ENCODE measurements around the gene RNU11.
A peak's percentile ranks its signal among the peaks of the same experiment; 100 is the strongest.
"Not testable (repeated sequence)": the region's sequence is repeated elsewhere in the genome, so short reads cannot be mapped to it uniquely, and the experiment has no call there.

Gene RNU11

GRCh38 chr1:28663871-28664470 is 15.6 kb downstream of the RNU11 start:
- DNase-seq (ENCODE audit: low spot score): no peak

DNA sequence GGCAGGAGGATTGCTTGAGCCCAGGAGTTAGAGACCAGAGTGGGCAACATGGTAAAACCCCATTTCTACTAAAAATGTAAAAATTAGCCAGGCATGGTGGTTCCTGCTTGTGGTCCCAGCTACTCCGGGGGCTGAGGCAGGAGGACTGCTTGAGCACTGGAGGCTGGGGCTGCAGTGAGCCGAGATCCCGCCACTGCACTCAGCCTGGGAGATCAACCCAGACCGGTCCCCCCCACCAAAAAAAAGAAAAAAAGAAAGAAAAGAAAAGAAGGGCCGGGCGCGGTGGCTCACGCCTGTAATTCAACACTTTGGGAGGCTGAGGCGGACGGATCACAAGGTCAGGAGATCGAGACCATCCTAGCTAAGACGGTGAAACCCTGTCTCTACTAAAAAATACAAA is 18.4 kb downstream of the RNU11 start:
- DNase-seq (ENCODE audit: low spot score): no peak

DNA sequence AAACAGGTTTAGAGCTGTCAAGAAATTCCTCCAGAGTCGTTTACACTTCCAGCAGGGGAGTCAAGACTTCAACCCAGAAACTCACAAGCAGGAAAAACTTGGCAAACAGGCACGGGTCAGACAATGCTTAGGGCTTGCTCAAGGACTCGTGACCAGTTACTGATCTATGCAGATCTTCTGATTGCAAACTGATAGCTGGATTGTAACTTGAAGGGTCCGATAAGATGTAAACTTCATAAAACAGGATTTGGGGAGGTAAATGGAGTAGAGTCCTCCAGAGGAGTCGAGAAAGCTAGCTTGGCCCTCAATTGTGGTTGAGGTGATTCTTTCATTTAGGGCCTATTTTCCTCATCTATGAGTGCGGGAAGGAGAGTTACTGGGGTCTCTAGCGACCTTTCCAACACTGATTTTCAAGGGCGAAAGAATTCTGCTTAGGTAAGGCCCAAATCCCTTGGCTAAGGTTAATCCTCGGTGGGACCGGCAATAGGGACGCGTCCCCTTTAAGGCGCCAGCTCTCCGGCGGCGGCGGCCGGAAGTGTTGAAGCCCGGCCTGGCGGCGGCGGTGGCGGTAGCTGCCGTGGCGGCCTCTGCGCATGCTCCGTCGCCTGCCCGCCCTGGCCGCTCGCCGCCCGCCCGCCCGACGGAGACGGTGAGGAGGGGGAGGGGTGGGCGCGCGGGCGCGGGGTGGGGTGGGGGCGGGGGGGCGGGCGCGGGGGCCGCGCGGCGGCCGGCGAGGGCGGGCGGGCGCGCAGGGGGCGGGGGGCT is 20.0 kb downstream of the RNU11 start, which contains the start of gene GMEB1:
Gene GMEB1, plus strand, starts transcription at position 594 of the 765 bp plus-strand sequence. CDS start 14,829 bp downstream, outside the sequence.
- DNase-seq (ENCODE audit: low spot score): peak; percentile 85

GRCh38 chr1:28668956-28669723 is 20.7 kb downstream of the RNU11 start:
- peak; percentile 10 for DNase-seq (ENCODE audit: low spot score)

GRCh38 chr1:28671254-28671780 is 22.9 kb downstream of the RNU11 start:
- DNase-seq (ENCODE audit: low spot score): no peak

DNA sequence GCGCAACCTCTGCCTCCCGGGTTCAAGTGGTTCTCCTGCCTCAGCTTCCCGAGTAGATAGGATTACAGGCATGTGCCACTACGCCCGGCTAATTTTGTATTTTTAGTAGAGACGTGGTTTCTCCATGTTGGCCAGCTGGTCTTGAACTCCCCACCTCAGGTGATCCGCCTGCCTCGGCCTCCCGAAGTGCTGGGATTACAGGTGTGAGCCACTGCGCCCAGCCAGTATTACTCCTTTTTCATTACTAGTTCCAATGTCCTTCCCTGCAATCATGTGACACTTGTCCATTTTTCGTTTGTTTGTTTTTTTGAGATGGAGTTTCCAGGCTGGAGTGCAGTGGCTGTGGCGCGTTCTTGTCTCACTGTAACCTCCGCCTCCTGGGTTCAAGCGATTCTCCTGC is 24.6 kb downstream of the RNU11 start:
- not testable (repeated sequence) for DNase-seq (ENCODE audit: low spot score)

- no peak for DNase-seq (ENCODE audit: low spot score)
Measured at GRCh38 chr1:28675924-28676257, 27.5 kb downstream of the RNU11 start.

DNA sequence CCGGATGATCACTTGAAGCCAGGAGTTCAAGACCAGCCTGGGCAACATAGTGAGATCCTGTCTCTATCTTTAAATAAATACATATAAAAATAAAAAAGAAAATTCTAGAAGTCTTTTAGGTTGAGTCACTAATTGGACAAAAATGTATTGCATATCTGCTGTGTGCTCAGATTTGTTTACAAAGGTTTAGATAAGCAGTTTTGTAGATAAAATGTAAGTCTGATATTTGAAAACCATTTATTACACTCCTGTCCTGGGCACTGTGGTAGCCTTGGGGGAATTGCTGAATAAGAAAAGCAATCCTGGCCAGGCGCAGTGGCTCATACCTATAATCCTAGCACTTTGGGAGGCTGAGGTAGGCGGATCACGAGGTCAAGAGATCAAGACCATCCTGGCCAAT is 31.8 kb downstream of the RNU11 start:
- DNase-seq (ENCODE audit: low spot score): no peak

DNA sequence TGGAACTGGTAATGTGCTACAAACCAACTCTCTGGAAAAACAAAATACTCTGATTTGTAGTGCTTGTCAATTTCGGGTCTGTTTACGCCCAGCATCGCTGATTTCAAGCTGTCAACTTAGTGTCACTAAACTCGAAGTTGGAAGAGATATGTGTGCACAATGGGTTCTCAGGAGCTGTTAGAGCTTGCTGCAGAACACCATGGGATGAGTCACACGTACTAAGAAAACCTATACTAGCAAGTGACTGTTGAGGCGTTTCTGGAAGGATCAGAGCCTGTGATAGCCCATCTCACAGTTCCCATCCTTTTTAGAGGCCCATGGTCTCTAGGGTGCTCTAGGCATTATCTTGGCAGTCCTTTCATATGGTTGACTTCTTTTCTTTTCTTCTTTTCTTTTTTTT is 34.4 kb downstream of the RNU11 start:
- DNase-seq (ENCODE audit: low spot score): no peak

- no peak for DNase-seq (ENCODE audit: low spot score)
Measured at GRCh38 chr1:28684937-28685336, 36.5 kb downstream of the RNU11 start.

GRCh38 chr1:28691627-28692026 is 43.2 kb downstream of the RNU11 start:
- DNase-seq (ENCODE audit: low spot score): not testable (repeated sequence)
